HEK293 (cell line): ENCODE measurements around the gene KCNK4.

Source experiments
- TCF7L2 ChIP-seq: IDR thresholded peaks from 2 replicates; pipeline ENCODE4 v1.6.1; 2011; ENCODE audit warnings: low read depth, mild to moderate bottlenecking, inconsistent platforms, low read length, moderate library complexity, borderline replicate concordance
- ZNF24 ChIP-seq: fragments of 450-650 bp; formaldehyde crosslinking; IDR thresholded peaks from 2 replicates; pipeline ENCODE4 v1.5.1; 2016; ENCODE audit warnings: missing biosample characterization, missing genetic modification characterization
- ZNF776 ChIP-seq: fragments of 450-650 bp; formaldehyde crosslinking; IDR thresholded peaks from 2 replicates; pipeline ENCODE4 v1.5.0; 2017; ENCODE audit warnings: missing biosample characterization, missing genetic modification characterization, borderline replicate concordance
- TF ChIP-seq, protein P1 (sequence below): fragments of 450-650 bp; formaldehyde crosslinking; IDR thresholded peaks from 2 replicates; pipeline ENCODE4 v1.5.1; 2016; ENCODE audit warnings: missing biosample characterization, missing genetic modification characterization
- TF ChIP-seq, protein P2 (sequence below): fragments of 450-650 bp; formaldehyde crosslinking; IDR thresholded peaks from 2 replicates; pipeline ENCODE4 v1.5.1; 2016; ENCODE audit warnings: missing biosample characterization, missing genetic modification characterization

DNA sequence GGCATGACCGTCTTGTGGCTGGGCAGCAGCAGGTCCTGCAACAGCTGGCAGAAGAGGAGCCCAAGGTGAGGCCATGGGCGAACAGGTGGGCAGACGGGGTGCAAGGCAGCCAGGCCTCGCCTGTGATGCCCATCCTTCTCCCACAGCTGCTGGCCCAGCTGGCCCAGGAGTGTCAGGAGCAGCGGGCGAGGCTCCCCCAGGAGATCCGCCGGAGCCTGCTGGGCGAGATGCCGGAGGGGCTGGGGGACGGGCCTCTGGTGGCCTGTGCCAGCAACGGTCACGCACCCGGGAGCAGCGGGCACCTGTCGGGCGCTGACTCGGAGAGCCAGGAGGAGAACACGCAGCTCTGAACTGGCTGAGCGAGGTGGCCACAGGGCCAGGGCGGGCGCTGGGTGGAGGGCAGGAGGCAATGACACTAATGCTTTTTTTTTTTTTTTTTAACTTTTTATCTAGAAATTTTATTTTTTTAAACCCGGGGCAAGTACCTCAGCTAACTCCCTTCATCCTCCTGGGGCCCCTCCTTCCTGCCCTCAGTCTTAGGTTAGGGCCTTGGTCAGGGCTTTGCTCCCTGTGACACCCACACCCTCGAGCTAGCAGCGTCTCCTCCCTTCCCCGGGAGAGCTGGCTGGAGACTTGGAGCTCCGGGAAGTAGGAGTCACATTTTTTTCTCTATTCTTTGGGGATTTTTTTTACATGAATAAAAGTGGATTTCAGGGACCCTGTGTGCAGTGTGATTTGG lies 23.7 kb upstream of the KCNK4 start:
- TF ChIP-seq TCF7L2 = no peak
- TF ChIP-seq, protein P1, sequence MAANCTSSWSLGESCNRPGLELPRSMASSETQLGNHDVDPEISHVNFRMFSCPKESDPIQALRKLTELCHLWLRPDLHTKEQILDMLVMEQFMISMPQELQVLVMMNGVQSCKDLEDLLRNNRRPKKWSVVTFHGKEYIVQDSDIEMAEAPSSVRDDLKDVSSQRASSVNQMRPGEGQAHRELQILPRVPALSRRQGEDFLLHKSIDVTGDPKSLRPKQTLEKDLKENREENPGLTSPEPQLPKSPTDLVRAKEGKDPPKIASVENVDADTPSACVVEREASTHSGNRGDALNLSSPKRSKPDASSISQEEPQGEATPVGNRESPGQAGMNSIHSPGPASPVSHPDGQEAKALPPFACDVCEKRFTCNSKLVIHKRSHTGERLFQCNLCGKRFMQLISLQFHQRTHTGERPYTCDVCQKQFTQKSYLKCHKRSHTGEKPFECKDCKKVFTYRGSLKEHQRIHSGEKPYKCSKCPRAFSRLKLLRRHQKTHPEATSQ = no peak
- TF ChIP-seq, protein P2, sequence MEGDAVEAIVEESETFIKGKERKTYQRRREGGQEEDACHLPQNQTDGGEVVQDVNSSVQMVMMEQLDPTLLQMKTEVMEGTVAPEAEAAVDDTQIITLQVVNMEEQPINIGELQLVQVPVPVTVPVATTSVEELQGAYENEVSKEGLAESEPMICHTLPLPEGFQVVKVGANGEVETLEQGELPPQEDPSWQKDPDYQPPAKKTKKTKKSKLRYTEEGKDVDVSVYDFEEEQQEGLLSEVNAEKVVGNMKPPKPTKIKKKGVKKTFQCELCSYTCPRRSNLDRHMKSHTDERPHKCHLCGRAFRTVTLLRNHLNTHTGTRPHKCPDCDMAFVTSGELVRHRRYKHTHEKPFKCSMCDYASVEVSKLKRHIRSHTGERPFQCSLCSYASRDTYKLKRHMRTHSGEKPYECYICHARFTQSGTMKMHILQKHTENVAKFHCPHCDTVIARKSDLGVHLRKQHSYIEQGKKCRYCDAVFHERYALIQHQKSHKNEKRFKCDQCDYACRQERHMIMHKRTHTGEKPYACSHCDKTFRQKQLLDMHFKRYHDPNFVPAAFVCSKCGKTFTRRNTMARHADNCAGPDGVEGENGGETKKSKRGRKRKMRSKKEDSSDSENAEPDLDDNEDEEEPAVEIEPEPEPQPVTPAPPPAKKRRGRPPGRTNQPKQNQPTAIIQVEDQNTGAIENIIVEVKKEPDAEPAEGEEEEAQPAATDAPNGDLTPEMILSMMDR (tag by site-specific recombination) = no peak
- no peak for TF ChIP-seq ZNF776 (tag by site-specific recombination)
- no peak for TF ChIP-seq ZNF24 (tag by site-specific recombination)
